Activated CD4-positive, alpha-beta T cell treated with anti-CD3 and anti-CD28 coated beads for 4 hours (primary cell): Measurements from ENCODE around the gene HYAL4.
A peak's percentile ranks its signal among the peaks of the same experiment; 100 is the strongest.
"Not testable (repeated sequence)": the region's sequence is repeated elsewhere in the genome, so short reads cannot be mapped to it uniquely, and the experiment has no call there.

Experiments
- DNase-seq, 2 donors: peaks; one replicate each; pipeline ENCODE4 v3.0.0-alpha.2; 2020

The HYAL4 gene, protein sequence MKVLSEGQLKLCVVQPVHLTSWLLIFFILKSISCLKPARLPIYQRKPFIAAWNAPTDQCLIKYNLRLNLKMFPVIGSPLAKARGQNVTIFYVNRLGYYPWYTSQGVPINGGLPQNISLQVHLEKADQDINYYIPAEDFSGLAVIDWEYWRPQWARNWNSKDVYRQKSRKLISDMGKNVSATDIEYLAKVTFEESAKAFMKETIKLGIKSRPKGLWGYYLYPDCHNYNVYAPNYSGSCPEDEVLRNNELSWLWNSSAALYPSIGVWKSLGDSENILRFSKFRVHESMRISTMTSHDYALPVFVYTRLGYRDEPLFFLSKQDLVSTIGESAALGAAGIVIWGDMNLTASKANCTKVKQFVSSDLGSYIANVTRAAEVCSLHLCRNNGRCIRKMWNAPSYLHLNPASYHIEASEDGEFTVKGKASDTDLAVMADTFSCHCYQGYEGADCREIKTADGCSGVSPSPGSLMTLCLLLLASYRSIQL

DNA sequence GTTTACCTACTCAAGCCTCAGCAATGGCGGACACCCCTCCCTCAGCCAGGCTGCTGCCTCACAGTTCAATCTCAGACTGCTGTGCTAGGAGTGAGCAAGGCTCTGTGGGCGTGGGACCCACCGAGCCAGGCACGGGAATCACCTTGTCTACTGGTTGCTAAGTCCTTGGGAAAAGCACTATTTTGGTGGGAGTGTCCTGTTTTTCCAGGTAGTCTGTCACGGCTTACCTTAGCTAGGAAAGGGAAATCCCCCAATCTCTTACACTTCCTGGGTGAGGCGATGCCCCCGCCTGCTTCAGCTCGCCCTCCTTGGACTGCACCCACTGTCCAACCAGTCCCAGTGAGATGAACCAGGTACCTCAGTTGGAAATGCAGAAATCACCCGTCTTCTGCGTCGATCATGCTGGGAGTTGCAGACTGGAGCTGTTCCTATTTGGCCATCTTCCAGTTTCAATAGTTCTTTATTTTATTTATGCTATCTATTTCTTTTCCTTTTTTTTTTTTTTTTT is at the start of gene HYAL4:
TSS of gene HYAL4 (plus strand) at position 458 of the 508 bp plus-strand sequence. CDS start 23,105 bp downstream, outside the sequence.
- no peak for DNase-seq

DNA sequence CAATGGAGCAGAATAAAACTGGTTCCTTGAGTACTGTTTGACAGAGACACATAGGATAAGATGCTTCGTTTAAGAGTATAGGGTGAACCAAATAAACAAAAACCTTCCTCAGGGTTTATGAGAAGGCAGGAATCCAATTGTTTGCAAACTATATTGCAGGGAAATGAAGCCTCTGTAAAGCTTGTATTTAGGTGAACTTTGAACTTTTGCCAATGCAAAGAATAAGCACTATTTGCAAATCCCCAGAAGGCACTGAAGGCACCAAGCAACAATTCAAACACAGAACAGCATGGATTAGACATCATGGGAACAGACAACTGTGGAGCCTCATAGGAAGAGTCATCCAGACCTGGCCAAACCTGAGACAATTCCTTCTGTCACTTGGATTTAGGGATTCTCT is 49.1 kb upstream of the HYAL4 start:
- DNase-seq: no peak

DNA sequence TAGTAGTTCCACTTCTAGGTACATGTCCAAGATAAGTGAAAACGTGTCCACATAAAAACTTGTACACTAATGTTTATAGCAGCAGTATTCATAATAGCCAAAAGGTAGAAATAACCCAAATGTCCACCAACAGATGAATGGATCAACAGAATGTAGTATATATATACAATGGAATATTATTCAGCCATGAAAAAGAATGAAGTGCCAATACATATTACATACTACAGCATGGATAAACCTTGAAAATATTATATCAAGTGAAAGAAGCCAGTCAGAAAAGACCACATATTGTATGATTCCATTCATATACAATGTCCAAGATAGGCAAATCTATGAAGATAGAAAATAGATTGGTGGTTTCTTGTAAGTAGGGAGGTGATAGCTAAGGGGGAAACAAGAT is 48.4 kb upstream of the HYAL4 start:
- DNase-seq: no peak

DNA sequence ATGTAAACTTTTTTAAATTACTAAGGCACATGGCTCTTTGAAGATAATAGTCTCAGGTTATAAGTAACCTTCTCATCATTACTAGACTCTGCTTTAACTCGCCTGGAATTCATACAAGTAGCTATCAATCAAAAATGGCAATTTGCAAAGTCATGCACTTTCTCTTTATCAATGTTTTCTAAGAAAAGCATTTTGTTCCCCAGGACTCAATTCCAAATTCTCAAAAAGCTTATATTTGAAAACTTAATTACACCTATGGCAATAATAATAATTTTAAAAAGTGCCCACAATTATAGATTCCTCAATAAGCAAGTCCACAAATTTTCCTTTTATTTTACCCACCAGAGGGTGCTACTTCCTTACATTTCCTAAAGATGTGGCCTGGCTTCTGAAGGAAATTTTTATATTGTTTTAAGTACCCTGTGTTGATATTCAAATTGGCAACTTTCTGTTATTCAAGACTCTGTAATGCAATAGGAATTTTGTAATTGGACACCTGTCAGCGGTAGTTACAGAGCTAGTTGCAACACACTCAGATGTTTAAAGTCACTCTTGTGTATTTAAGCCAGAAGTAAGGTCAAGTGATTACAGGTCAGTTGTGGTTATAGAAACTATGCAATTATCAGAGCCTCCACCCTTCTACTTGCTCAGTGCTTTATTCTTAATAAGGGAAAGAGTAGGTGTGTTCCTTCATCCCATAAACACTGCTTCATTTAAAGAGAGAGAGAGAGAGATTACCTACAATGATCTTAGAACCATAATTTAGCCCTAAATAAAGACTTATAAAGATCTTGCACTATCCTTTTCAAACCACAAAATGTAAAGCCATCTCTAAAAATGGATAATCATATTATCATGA is 47.1 kb upstream of the HYAL4 start:
- no peak for DNase-seq

DNA sequence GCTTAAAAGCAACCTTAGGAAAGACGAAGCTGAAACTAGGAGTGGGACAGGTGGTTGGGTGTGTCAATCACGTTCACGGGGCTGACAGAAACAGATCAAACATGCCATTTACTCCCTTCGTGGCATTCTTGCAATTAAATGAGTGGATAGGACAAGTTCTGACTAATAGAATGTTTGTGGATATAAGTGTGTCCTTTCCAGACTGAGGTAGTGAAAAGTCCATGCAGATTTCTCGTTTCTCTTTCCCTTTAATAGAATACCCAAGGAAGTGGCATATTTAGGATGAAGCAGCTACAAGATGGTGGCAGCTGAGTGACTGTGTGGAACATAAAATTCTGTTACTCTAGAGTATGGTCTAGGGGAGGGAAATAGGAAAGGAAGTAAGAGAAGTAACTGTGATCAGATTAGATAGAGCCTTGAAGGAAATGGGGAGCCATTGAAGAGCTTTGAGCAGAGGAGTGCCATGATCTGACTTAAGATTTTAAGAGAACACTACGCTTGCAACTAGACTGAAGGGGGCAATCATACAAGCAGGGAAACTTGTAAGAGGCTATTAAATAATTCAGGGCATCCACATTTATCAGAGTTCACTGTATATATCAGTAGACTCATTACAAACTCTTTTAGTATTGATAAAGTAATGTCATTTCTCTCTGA is 46.3 kb upstream of the HYAL4 start:
- no peak for DNase-seq

DNA sequence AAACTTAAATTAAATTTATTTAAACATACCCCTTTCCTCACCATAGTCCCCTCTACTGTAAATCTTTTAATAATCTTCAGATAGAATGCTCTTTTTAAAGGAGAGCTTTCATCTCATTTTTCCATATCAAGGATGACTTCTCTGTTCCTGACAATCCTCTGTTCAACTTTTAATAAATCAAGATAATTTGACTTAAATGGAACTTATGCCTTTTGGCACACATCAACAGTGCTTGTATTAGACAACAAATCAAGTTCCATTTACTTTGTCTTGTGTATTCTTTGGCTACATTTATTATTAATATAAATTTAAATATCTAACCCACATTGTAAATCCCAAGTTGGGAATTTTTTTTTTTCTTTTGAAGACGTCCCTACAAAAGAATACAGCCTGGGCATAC is 42.7 kb upstream of the HYAL4 start:
- DNase-seq: no peak

DNA sequence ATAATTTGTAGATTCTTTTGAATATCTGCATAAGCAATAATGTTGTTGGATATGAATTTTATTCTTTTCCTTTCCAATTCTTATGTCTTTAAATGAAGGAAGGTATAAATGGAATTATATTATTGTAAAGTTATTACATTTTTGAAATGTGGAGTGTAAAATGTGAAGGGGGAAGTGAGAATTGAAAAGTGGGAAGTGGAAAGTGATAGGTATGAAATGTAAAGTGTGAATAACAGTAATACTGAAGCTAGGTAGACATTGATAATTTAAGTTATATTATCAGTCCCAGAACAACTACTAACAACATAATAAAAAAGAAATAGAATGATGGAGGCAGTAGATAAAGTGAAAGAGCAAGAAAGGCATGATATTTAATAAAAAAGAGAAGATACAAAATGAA is 39.7 kb upstream of the HYAL4 start:
- no peak for DNase-seq

DNA sequence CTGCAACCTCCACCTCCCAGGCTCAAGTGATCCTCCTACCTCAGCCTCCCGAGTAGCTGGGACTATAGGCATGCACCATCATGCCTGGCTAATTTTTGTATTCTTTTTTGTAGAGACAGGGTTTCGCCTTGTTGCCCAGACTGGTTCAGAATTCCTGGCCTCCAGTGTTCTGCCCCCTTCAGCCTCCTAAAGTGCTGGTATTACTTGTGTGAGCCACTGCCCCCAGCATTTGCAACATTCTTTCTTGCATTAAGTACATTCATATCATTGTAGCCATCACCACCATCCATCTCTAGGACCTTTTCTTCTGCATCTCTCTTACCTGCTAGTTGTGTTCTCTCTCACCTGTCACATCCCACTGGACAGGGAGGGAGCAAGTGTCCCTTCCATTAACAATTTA is 35.5 kb upstream of the HYAL4 start:
- DNase-seq: no peak

DNA sequence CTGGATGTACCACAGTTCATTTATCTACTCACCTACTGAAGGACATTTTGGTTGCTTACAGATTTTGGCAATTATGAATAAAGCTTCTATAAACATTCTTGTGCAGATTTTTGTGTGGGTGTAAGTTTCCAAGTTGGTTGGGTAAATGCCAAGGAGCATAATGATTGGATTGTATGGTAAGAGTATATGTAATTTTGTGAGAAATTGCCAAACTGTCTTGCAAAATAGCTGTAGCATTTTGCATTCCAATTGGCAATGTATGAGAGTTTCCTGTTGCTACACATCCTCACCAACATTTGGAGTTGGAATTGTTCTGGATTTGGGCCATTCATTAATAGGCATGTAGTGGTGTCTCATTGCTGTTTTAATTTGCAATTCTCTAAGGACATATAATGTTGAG is 33.9 kb upstream of the HYAL4 start:
- no peak for DNase-seq

DNA sequence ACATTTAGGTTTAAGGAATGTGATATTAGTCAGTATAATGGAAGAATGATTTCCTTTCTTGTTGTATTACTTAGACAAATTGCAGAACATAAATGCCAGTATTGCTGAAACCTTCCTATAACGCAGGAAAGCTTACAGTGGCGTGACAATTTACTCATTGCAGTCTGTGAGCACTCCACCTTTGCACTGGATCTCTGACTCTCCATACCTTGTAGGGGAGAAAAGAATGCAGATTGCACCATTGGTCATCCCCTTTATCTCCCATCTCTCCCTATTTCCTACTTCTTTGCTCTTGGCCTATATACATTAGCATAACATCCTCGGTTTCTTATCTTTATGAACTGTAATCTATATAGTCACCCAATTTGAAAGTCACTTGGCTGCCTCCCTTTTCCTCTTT is 28.1 kb upstream of the HYAL4 start:
- DNase-seq: no peak

DNA sequence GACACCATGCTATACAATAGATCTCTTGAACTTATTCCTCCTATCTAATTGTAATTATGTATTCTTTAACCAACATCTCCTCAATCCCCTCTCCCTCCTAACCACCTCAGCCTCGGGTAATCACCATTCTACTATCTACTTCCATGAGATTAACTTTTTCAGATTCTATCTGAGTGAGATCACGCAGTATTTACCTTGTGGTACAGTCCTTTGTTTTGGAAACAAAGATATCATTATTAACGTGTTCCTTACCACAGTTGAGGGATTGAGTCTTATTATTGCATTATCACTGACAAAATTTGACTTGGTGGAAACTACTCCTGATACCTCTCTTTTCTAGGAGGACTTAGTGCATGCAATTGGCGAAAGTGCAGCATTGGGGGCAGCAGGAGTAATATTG is 26.0 kb upstream of the HYAL4 start:
- DNase-seq: no peak

DNA sequence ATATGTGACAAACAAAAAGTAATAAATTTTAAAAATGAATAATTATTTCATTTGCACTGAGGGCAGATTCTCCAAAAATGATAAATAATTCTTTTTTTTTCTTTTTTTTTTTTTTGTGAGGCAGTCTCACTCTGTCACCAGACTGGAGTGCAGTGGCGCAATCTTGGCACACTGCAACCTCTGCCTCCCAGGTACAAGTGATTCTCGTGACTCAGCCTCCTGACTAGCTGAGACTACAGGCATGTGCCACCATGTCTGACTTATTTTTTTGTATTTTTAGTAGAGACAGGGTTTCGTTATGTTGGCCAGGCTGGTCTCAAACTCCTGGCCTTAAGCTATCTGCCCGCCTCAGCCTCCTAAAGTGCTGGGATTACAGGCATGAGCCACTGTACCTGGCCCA is 25.2 kb upstream of the HYAL4 start:
- not testable (repeated sequence) for DNase-seq

DNA sequence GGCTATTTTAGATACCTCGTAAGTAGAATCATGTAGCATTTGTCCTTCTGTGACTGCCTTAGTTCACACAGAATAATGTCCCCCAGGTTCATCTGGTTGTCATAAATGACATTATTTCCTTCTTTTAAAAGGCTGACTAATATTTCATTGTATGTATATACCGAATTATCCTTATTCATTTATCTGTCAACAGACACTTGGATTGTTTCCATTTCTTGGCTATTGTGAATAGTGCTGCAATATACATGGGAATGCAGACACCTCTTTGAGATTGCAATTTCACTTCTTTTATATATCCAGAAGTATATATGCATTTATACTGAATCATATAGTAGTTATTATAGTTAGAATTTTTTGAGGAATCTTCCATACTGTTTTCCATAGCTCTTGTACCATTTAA is 24.1 kb upstream of the HYAL4 start:
- no peak for DNase-seq

DNA sequence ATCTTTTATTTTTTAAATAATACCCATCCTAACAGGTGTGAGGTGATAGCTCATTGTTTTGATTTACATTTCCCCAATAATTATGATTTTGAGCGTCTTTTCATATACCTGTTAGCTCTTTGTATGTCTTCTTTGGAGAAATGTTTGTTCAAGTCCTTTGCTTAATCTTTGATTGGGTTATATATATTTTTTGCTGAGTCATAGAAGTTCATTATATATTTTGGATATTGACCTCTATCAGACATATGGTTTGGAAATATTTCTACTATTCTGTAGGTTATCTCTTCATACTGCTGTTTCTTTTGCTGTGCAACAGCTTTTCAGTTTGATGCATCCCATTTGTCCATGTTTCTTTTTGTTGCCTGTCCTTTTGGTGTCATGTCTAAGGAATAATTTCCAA is 23.6 kb upstream of the HYAL4 start:
- no peak for DNase-seq

DNA sequence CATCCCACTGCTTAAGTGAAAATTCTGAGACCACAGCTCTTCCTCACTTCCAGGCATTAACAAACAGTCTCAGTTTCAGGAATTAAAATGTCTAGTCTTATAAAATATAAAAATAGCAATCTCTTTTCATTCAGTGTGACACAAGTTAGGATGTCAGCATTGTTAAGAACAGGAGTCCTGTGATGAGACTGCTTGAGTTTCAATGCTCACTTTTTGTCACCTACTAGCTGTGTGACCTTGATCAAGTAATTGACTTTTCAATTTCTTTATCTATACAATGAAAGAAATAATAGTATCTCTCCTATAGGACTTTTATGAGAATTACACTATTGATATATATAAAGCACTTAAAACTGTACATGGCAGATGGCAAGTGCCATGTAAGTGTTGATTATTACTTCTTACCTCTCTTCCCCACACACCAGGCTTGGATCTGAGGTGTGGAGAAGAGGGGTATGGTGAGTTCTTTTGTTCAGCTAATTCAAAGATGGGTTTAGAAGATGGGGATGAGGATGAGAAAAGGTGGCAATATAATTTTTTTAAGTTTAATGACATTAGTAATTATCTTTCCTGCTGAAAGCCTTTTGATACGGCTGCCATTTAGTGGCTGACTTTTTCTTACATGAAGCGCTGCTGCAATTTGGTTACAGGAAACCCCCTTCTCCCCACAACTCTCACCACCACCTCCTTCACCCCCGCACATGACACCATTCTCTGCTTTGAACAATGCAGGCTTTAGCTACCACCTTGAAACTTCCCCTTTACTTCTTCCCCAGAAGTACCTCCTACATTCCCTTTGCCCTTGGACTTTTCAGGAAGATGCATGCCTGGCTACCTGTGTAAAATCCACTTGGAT is 20.8 kb upstream of the HYAL4 start:
- peak in 1 of 2 donors; percentile 12 for DNase-seq

DNA sequence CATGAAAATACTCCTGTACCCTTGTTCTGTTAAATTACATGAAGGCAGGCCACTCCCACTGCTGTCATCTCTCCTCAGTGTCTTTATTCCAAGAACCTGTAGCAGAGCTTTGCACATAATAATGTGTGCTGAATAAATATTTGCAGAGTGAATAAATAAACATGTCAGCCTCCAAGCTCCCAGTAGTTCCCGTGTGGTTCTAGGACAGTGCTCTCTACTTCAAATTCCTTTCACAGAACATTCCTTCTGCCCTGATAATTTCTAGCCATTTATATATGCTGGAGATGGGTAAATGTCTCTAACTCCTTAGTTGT is 20.3 kb upstream of the HYAL4 start:
- no peak for DNase-seq

DNA sequence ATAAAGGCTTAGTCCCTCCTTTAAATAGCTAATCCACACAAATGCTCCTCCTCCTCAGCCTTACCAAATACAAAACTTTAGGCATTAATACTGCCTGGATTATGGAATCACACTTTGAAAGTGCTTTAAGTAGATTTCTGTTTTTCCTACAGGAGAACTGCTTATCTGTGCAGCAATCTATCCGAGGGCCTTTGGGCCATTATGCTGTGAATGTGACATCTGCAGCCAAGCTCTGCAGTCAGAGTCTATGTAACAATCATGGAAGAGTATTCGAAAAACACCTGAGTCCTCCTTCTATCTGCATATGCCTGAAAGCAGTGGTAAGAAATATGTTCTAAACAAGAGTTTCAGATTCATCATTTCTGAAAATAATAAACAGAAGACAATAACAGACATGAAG is 16.2 kb upstream of the HYAL4 start:
- DNase-seq: no peak

DNA sequence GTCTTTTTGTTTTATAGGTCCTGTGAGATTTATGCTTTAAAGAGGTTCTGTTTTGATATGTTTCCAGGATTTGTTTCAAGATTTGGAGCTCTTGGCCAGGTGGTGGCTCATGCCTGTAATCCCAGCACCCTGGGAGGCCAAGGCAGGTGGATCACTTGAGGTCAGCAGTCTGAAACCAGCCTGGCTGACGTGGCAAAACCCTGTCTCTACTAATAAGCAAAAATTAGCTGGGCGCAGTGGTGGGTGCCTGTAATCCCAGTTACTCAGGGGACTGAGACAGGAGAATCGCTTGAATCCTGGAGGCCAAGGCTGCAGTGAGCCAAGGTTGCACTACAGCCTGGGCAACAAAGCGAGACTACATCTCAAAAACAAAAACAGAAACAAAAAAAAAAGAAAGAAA is 8.3 kb upstream of the HYAL4 start:
- no peak for DNase-seq

DNA sequence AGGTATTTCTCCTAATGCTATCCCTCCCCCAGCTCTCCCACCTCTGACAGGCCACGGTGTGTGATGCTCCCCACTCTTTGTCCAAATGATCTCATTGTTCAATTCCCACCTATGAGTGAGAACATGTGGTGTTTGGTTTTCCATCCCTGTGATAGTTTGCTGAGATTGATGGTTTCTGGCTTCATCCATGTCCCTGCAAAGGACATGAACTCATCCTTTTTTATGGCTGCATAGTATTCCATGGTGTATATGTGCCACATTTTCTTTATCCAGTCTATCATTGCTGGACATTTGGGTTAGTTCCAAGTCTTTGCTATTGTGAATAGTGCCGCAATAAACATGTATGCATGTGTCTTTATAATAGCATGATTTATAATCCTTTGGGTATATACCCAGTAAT is 5.9 kb upstream of the HYAL4 start:
- DNase-seq: not testable (repeated sequence)

DNA sequence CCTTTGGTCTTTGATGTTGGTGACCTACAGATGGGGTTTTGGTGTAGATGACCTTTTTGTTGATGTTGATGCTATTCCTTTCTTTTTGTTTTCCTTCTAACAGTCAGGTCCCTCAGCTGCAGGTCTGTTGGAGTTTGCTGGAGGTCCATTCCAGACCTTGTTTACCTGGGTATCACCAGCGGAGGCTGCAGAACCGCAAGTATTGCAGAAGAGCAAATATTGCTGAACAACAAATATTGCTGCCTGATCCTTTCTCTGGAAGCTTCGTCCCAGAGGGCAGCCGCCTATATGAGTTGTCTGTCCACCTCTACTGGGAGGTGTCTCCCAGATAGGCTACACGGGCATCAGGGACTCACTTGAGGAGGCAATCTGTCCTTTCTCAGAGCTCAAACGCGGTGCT is 827 bp upstream of the HYAL4 start:
- DNase-seq: not testable (repeated sequence)

DNA sequence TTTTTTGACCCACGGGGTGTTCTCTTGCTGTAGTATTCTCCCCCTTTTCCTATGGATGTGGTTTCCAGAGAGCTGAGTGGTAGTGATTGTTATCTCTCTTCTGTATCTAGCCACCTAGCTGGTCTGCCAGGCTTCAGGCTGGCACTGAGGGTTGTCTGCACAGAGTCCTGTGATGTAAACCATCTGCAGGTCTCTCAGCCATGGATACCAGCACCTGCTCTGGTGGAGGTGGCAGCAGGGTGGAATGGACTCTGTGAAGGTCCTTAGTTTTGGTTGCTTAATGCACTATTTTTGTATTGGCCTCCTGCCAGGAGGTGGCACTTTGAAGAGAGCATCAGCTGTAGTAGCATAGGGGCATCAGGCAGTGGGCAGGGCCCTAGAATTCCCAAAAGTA is 851 bp downstream of the HYAL4 start:
- DNase-seq: no peak

DNA sequence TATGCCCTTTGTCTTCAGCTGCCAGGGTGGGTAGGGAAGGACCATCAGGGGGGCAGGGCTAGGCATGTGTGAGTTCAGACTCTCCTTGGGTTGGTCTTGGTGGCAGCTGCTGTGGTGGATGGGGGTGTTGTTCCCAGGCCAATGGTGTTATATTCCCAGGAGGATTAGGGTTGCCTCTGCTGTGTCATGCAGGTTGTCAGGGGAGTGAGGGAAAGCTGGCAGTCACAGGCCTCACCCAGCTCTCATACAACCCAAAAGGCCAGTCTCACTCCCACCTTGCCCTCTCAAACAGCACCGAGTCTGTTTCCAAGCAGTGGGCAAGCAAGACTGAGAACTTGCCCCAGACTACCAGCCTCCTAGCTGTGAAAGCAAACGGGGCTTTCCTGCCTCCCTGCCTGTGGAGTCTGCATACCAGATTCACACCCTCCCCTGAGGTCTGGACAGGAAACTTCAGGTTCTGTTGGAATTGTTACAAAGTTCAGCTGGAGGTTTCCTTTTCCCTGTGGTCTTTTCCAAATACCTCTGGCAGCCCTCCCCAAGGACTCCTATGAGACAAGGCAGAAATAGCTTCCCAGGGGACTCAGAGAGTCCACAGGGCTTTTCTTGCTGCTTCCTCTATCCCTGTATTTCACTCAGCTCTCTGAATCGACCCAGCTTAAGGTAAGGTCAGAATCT is 1.4 kb downstream of the HYAL4 start:
- no peak for DNase-seq
